Activated T-helper 17 cell treated with anti-CD3 and anti-CD28 coated beads, Interleukin-2, amount 50 U/mL, for 72 hours (primary cell): Measurements from ENCODE around the gene BPGM. TPM values are rescaled to one million over a fixed set of nuclear protein-coding genes. Genes with fewer than 3 reads are reported as not detected.

Experiments used
- ATAC-seq: fragments of 150-1000 bp; cut with Tn5 transposase; replicated peaks from 2 replicates; pipeline ENCODE4 v1.10.0; 2021; ENCODE audit warnings: mild to moderate bottlenecking, moderate library complexity
- H3K27ac Mint-ChIP-seq: one replicate; pipeline ENCODE4 v1.8.0; 2022; ENCODE audit warnings: mixed read lengths
- H3K27me3 Mint-ChIP-seq: one replicate; pipeline ENCODE4 v1.8.0; 2022; ENCODE audit warnings: mixed read lengths
- H3K36me3 Mint-ChIP-seq: one replicate; pipeline ENCODE4 v1.8.0; 2022; ENCODE audit warnings: low read depth, mild to moderate bottlenecking, mixed read lengths
- H3K4me1 Mint-ChIP-seq: one replicate; pipeline ENCODE4 v1.8.0; 2022; ENCODE audit warnings: mixed read lengths
- H3K4me3 Mint-ChIP-seq: one replicate; pipeline ENCODE4 v1.8.0; 2022; ENCODE audit warnings: mild to moderate bottlenecking, mixed read lengths
- H3K9me3 Mint-ChIP-seq: one replicate; pipeline ENCODE4 v1.8.0; 2022; ENCODE audit warnings: mixed read lengths
- total RNA-seq, 2 donors: library from RNA; stranded (reverse); gene quantifications; one replicate each; pipeline ENCODE4 v1.2.3, GENCODE V29; 2022

Gene BPGM
- total RNA-seq, 2 donors from 2014 or later = 17.2 to 20.7 TPM

DNA sequence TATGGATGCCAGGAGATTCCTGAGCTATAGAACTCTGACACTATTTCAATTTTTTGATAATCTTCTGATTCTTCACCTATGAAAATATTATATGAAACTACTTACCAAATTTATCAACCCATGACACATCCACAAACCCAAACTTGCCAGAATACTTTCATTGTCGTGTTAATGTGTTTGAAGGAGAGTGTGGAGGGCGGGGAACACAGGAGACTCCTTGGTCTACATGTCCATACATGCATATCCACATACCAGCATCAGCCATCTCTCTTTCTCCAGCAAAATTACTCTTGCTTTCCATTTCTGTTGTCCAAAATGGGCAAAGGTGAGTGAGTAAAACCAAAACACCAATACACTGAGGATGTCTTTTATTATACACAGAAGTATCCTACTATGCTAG is 23.5 kb upstream of the BPGM start:
- Mint-ChIP-seq H3K27me3 (peaks cover 34% of the 10 kb centered on the region), H3K4me1 (no peaks in the 10 kb centered on the region), H3K9me3 (no peaks in the 10 kb centered on the region), H3K36me3 (no peaks in the 10 kb centered on the region), H3K4me3 (no peak overlapping the region), H3K27ac (no peak overlapping the region)
- no peak for ATAC-seq

DNA sequence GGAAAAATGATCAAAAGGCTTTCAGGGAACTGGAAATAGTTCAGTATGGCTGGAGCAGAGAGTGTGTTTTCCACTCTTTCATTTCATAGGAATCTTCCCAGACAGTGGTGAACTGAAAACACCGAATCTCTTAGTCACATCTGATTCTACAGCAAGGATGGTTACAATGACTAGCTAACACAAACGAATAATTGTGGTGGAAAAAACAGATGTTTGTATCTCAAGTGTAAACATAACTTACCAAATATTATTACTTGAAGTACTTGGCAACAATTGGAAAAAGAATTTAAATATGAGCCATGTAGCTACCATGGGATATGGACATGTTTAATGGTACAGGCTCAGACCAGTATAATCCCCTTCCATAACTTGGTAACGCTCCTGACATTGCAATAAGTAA is 21.1 kb upstream of the BPGM start:
- Mint-ChIP-seq H3K4me3 (no peak overlapping the region), H3K9me3 (no peaks in the 10 kb centered on the region), H3K27me3 (peaks cover 39% of the 10 kb centered on the region)

DNA sequence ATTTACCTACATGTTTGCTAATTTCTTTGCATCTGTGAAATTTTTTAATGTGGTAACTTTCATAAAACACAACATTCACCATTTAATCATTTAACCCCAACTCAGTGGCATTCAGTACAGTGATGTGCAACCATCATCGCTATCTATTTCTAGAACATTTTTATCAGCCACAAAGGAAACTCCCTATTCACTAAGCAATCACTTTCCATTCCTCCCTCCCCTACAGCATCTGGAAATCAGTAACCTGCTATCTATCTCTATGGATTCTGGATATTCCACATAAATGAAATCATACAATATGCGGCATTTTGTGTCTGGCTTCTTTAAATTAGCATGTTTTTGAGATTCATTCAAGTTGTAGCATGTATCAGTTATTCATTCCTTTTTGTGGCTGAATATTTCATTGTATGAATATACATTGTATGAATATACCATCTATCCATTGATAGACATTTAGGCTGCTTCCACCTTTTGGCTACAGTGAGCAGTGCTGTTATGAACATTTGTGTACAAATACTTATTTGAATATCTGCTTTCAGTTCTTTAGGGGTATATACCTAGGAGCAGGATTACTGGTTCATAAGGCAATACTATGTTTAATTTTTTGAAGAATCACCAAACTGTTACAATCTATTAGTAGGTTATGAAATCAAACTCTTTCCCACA is 19.4 kb upstream of the BPGM start:
- H3K9me3 Mint-ChIP-seq = no peaks in the 10 kb centered on the region
- no peaks in the 10 kb centered on the region for H3K4me1 Mint-ChIP-seq
- H3K36me3 Mint-ChIP-seq = no peaks in the 10 kb centered on the region
- H3K27ac Mint-ChIP-seq = no peak overlapping the region
- no peak for ATAC-seq
- peaks cover 41% of the 10 kb centered on the region for H3K27me3 Mint-ChIP-seq
- no peak overlapping the region for H3K4me3 Mint-ChIP-seq

More for the DNA sequence above, 21.1 kb upstream of the BPGM start:
- Mint-ChIP-seq H3K36me3 (no peaks in the 10 kb centered on the region), H3K27ac (no peak overlapping the region), H3K4me1 (no peaks in the 10 kb centered on the region)
- no peak for ATAC-seq

DNA sequence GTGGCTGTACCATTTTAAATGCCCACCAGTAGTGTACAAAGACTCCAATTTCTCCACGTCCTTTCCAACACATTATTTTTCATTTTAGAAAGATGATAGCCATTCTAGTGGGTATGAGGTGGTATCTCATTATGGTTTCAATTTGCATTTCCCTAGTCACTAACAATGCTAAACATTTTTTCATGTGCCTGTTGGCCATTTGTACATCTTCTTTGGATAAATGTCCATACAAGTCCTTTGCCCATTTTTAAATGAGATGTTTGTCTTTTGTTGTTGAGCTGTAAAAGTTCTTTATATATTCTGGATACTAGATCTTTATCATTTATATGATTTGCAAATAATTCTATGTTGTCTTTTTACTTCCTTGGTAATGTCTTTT is 18.9 kb upstream of the BPGM start:
- peaks cover 35% of the 10 kb centered on the region for H3K27me3 Mint-ChIP-seq

DNA sequence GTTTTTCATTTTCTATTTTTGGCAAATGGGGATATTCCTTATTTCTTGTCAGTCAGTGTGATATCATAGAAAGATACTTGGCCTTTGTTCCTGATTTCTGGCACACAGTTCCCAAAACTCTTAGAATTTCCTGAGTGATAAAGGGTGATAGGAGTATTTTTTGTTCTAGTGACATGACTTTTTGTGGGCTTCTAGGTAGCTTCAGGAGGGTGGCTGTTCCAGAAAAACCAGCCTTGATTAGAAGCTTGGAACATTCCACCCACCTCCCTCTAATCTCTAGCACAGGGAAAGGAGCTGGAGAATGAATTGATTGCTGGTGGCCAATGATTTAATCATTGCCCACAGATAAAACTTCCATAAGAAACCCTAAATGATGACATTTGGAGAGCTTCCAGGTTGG is 17.2 kb upstream of the BPGM start:
- peaks cover 29% of the 10 kb centered on the region for H3K27me3 Mint-ChIP-seq
- H3K4me1 Mint-ChIP-seq = no peaks in the 10 kb centered on the region

More for the DNA sequence above, 18.9 kb upstream of the BPGM start:
- ATAC-seq = no peak
- Mint-ChIP-seq H3K4me1 (no peaks in the 10 kb centered on the region), H3K9me3 (no peaks in the 10 kb centered on the region), H3K27ac (no peak overlapping the region), H3K36me3 (no peaks in the 10 kb centered on the region), H3K4me3 (no peak overlapping the region)

DNA sequence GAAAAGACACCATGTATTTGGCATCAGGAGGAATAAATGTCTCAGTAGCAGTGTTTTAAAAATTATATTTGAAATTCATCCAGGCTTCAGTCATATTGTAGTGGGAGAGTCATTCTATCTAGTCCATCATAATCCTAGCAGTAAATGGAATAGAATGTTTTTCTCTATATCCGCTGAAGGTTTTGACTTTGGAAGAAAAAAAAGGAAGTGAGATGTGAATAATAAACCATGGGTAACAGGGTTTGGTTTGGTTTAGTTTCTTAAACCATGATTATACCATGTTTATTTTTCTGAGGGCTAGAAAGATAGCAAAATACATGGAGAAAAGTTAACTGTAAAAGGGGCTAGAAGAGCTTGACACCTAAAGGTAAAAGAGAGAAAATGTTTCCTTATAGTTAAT is 16.4 kb upstream of the BPGM start:
- no peaks in the 10 kb centered on the region for H3K4me1 Mint-ChIP-seq
- peaks cover 26% of the 10 kb centered on the region for H3K27me3 Mint-ChIP-seq
- H3K4me3 Mint-ChIP-seq = no peak overlapping the region
- H3K9me3 Mint-ChIP-seq = no peaks in the 10 kb centered on the region
- no peak for ATAC-seq
- H3K36me3 Mint-ChIP-seq = no peaks in the 10 kb centered on the region
- no peak overlapping the region for H3K27ac Mint-ChIP-seq

More for the DNA sequence above, 17.2 kb upstream of the BPGM start:
- no peak overlapping the region for H3K4me3 Mint-ChIP-seq
- ATAC-seq = no peak
- H3K36me3 Mint-ChIP-seq = no peaks in the 10 kb centered on the region
- H3K9me3 Mint-ChIP-seq = no peaks in the 10 kb centered on the region
- no peak overlapping the region for H3K27ac Mint-ChIP-seq

DNA sequence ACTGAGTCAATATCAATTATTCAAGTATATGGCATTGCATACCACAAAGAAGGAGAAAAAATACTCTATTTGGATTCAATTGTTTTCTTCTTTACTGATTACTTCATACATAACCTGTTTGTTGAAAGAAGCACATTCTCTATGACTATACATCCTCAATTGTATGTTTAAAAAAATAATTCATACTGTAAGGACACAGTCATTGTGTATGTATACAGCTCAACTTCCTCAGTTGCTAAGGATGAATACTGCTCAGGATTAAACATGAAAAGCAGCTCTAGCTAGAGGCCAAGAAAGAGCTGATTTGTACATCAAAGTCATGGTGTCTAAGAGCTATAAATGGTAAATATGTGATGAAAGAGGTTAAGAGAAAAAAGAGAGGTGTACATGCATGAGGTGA is 15.8 kb upstream of the BPGM start:
- Mint-ChIP-seq H3K9me3 (no peaks in the 10 kb centered on the region), H3K27me3 (peaks cover 23% of the 10 kb centered on the region), H3K27ac (no peak overlapping the region), H3K4me1 (peaks cover 3% of the 10 kb centered on the region), H3K36me3 (no peaks in the 10 kb centered on the region), H3K4me3 (no peak overlapping the region)
- ATAC-seq = no peak

DNA sequence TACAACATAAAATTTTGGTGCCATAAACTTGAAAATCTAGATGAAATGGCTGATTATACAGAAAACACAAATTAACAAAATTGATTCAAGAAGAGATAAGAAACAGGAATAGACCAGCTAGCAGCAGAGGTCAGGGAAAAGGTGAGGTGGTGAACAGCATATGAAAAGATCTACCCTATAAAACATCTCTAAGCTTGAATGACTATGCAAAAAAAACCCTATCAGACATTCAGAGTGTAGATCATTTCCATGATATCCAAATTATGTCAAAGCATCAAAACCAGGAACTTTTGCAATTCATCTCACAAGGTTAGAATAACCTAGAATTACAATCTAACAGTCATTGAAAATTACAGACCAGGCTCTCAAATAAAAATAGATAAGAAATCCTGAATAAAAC is 14.6 kb upstream of the BPGM start:
- H3K9me3 Mint-ChIP-seq = no peaks in the 10 kb centered on the region
- peaks cover 17% of the 10 kb centered on the region for H3K27me3 Mint-ChIP-seq
- H3K27ac Mint-ChIP-seq = no peak overlapping the region
- H3K36me3 Mint-ChIP-seq = no peaks in the 10 kb centered on the region
- peaks cover 9% of the 10 kb centered on the region for H3K4me1 Mint-ChIP-seq
- no peak for ATAC-seq
- H3K4me3 Mint-ChIP-seq = no peak overlapping the region

DNA sequence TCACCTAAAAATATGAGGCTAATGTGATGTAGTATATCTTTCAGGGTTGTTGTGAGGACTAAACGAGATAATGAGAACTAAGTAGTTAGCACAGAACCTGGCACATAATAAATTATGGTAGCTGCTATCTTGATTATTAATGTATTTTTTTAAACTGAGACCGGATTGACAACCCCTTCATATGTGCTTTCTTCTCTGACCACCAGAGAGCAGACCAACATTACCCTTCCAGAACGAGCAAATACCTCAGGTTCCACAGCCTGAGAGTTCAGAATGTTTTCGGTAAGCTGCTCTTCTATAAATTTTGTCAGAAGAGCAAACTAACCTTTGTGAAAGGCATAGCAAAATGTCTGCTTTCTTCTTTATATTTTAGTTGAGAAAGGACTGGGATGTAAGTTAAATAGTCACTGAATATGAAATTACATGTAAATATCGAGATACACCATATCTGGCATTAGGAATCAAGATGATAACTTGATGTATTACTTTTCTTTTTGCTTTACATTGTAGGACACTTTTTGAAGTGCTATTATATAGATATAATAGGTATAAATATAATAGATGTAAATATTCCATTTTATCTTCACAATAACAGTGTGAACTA is 13.6 kb upstream of the BPGM start:
- no peaks in the 10 kb centered on the region for H3K36me3 Mint-ChIP-seq
- no peaks in the 10 kb centered on the region for H3K9me3 Mint-ChIP-seq
- peaks cover 13% of the 10 kb centered on the region for H3K27me3 Mint-ChIP-seq
- no peak overlapping the region for H3K27ac Mint-ChIP-seq
- no peak overlapping the region for H3K4me3 Mint-ChIP-seq
- H3K4me1 Mint-ChIP-seq = peaks cover 9% of the 10 kb centered on the region
- ATAC-seq = peak; percentile 50

DNA sequence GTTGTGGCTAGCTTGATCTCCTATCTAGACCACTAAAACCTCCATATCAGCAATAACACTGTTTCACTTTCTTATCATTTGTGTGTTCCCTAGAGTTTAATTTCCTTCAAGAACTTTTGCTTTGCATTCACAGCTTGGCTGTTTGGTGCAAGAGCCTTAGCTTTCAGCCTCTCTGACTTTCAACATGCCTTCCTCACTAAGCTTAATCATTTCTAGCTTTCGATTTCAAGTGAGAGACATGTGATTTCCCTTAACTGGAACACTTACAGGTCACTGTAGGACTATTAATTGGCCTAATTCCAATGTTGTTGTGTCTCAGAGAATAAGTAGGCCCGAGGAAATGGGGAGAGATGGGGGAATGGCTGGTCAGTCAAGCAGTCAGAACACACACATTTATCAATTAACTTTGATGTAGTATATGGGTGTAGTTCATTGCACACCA is 10.6 kb upstream of the BPGM start:
- peak; percentile 75 for ATAC-seq
- Mint-ChIP-seq H3K9me3 (no peaks in the 10 kb centered on the region), H3K27me3 (peaks cover 1% of the 10 kb centered on the region), H3K27ac (peak overlapping the region; percentile 71), H3K4me1 (peaks cover 14% of the 10 kb centered on the region), H3K36me3 (no peaks in the 10 kb centered on the region), H3K4me3 (peak overlapping the region; percentile 27)

DNA sequence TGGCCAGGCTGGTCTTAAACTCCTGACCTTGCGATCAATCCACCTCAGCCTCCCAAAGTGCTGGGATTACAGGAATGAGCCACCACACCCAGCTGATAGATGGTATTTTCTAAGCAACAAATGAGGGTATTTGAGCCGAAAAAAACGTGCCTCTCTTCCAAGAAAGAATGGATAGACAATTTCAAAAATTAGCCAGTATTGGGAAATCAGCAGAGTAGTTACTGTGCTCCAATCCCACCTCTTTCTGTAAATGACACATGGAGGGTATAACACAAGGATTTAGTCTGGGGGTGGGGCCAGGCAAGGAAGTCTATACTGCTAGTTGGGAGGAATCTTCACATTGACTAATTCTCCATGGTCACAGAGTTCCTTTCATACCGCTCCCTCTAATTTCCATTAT is 9.2 kb upstream of the BPGM start:
- Mint-ChIP-seq H3K36me3 (no peaks in the 10 kb centered on the region), H3K4me3 (peak overlapping the region; percentile 36)
- no peak for ATAC-seq

DNA sequence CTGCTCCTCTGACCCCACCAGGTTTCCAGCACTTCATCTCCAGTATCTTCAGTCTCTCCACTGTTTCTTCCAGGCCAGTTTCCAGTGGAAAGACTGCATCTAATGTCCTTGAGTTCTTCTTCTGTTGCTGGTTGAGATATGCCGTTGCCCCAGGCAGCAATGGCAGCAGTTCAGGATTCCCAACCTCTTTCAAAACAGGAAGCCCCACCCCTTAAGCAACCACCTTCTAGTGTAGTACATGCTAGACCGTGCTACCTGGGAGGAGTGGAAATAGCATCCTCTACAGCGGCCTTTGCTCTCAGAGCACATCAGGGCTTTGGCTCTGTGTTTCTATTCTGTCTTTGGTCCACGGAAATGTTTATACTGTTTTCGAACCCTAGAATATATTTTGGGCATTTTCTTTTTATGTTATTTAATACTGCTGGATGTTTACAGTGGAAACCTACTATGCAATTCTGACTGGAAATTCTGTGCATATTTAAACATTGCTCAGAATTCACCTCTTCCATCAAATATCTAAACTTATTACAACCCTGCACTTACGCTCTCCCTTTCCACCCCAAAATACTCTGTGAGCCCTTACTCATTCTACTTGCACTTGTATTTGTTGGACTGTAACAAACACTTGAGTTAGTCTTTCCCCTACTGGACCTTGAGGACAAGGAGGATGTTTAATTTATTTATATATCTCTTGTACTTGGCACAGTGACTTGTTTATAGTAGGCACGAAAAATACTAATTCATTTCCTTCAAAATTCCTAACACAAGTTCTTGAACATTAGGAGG is 8.5 kb upstream of the BPGM start:
- H3K4me1 Mint-ChIP-seq = peaks cover 20% of the 10 kb centered on the region
- no peak for ATAC-seq

More for the DNA sequence above, 9.2 kb upstream of the BPGM start:
- H3K27ac Mint-ChIP-seq = no peak overlapping the region
- H3K27me3 Mint-ChIP-seq = no peaks in the 10 kb centered on the region
- H3K9me3 Mint-ChIP-seq = no peaks in the 10 kb centered on the region
- peaks cover 20% of the 10 kb centered on the region for H3K4me1 Mint-ChIP-seq

DNA sequence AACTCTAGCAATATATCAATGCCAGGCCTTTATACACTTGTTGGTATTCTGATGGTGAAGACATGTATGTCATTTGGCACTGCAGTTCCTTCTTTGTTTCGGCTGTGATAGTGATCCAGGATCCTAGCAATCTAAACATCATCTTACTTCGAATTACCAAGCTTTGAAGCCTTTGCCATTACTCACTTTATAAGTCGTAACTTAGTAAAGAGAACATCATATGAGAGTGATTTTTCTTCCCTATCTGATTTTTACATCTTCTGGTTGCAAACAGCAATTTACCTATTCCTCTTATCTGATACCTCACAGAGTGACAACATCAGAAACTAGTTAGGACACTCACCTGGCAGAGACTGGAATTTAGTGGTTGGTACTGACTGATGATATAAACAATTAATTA is 7.6 kb upstream of the BPGM start:
- H3K4me1 Mint-ChIP-seq = peaks cover 21% of the 10 kb centered on the region
- H3K27ac Mint-ChIP-seq = no peak overlapping the region
- no peak overlapping the region for H3K4me3 Mint-ChIP-seq
- ATAC-seq = no peak
- H3K9me3 Mint-ChIP-seq = no peaks in the 10 kb centered on the region
- H3K27me3 Mint-ChIP-seq = no peaks in the 10 kb centered on the region
- H3K36me3 Mint-ChIP-seq = no peaks in the 10 kb centered on the region

More for the DNA sequence above, 8.5 kb upstream of the BPGM start:
- Mint-ChIP-seq H3K36me3 (no peaks in the 10 kb centered on the region), H3K27ac (no peak overlapping the region), H3K9me3 (no peaks in the 10 kb centered on the region), H3K4me3 (peak overlapping the region; percentile 36), H3K27me3 (no peaks in the 10 kb centered on the region)

DNA sequence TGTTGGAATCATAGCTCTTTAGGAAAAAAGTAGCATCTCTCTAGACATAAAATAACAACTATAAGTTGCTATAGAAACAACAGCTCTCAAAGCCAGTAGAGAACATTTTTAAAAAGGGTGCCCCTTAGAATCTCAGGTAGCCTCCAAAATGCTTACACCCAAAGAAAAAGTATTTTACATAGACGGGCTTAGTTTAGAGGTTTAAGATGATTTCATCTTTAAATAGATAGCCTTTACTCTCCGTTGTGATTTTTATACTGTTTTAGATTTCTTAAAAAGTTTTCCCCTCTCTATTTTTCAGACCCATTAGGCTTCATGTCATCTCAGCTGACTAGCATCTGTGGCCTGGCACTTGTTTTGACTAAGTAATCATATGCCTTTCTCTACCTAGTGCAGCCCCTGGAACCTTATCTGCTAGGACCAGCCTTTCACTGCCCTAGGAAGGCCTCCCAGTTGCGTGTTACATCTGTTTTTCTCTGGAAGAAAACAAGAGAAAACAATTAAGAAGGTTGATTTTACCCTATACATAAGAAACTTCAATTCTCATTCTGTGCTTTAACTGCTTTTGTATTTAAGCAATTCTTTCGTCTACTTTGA is 6.9 kb upstream of the BPGM start:
- no peak overlapping the region for H3K4me3 Mint-ChIP-seq
- ATAC-seq = no peak
- H3K27me3 Mint-ChIP-seq = no peaks in the 10 kb centered on the region
- H3K27ac Mint-ChIP-seq = peak overlapping the region; percentile 34
- H3K36me3 Mint-ChIP-seq = no peaks in the 10 kb centered on the region
- H3K9me3 Mint-ChIP-seq = no peaks in the 10 kb centered on the region
- peaks cover 24% of the 10 kb centered on the region for H3K4me1 Mint-ChIP-seq
